Caki2 (cell line): ENCODE results near the gene PDE2A. TPM values are rescaled to one million over a fixed set of nuclear protein-coding genes. Genes with fewer than 3 reads are reported as not detected.

Source experiments
- DNase-seq: peaks from one replicate; pipeline ENCODE4 v3.0.0-alpha.2; 2015; ENCODE audit warnings: low read depth
- in situ Hi-C: cut with HindIII; loops from 2 replicates; pipeline ENCODE4 v1.10.0; 2016; ENCODE audit warnings: low sequenced_read_pairs, low pct_unique_long_range_greater_than_20kb, mixed read lengths
- total RNA-seq: library from RNA; depleted of rRNA; stranded (reverse); fragments of >200 nt; shearing (Covaris generic); gene quantifications from 2 replicates; pipeline ENCODE4 v1.2.3, GENCODE V29; 2014; ENCODE audit warnings: low replicate concordance

PDE2A gene
- total RNA-seq, 1 experiment from 2014 or later = 1.5 TPM

DNA sequence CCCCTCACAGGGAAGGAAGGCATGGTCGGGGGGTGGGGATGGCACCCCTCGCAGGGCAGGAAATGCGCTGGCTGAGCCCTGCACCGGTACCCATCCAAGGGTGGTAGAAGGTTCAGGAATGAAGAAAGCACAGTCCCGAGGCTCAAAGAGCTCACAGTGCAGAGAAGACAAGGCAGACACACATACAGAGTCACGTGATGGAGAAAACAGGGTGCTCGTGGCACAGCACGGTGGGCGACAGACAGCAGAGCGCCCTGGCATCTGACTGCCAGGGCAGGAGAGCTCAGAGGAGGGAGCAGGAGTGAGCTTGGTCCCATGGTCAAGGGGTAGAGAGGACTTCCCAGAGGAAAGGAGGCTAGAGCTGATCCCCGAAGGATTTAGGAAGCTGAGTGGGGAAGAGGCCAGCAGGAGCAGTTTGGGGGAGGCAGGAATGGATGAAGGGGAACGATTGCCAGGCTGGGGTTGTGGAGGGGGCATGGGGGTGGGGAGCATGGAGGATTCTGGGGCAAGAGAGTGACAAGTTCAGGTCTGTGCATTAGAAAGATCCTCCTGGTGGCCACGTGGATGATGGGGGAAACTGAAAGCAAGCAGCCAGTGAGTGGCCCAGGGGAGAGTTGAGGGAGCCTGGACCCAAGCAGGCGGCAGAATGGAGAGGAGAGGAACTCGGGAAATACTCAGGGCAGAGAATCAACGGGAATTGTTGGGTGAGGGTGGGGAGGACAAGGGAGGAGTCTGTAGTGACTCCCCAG, 43.9 kb downstream of the PDE2A start:
- in situ Hi-C loops = no loop called here
- DNase-seq = no peak

DNA sequence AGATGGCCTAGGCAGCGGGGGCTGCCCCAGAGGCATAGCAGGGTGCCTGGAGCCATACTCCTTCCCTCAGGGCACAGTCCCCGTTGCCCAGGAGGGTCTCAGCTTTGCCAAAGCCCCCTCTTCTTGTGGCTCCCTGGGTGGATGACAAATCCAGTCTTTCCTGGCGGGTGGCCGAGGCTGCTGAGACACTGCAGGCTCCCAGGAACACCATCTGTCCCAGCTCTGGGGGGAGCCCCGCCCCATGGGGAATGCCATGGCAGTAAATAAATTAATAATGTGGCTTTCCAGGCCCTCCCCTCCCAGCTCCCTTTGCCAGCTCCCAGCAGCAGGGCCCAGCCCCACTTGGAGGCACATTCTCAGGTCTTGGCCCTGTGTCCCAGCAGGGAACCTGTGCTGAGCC, 45.0 kb downstream of the PDE2A start:
- in situ Hi-C loops = no loop called here

DNA sequence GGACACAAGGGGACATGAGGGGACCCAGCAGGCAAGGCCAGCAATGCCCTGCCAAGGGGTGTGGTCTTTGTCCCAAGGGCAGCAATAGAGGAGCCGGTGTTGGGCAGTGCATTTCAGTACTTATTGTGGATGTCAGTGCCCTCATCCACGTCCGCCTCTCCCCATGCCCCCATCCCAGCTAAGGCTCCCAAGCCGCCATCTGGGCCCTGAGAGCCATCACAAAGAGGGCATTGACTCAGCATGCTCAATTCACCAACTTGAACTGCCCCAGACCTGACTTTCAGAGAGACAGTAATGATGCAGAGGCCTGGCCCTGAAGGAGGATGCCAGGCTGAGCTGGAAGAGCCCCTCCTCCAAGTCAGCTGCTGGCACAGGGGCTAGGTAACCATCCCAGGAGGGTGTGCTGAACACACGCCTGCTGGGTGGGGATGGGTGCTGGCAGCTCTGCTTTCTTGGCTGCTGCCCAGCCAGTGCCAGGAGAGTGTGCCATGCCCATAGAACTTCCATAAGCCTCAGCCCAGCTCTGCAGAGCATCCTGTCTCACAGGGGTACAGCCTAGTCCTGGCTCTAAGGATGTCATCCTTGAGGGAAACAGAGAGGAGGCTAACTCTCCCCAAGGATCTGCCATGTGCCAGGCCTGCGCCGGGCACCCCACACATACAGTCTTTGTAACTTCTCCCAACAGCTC, 46.5 kb downstream of the PDE2A start:
- in situ Hi-C loops = no loop called here
- DNase-seq = no peak

More for the DNA sequence above, 45.0 kb downstream of the PDE2A start:
- DNase-seq = no peak

DNA sequence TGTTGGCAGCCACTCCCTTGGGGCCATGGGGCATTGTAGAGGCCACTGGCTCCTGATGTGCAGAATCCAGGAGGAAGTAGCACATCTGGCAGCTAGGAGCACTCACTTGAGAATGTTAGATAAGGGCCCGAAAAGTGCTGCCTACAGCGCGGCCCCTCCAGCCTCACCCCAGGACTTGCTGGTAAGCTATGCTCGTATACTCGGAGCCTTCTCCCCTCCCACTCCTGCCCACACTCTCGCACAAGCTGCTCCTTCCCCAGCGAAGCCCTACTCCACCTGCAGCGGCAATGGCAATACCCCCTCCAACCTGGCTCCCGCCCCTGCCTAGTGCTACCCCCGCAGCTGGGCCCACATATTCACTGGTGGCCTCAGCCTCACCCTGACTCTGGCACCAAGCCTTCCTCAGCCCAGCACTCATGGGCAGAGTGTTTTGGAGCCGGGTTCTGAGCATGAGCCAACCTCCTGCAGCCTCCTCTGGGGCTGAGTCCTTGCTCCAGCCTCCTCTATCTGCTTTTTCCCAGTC, 47.7 kb downstream of the PDE2A start:
- in situ Hi-C loops = no loop called here
- no peak for DNase-seq

DNA sequence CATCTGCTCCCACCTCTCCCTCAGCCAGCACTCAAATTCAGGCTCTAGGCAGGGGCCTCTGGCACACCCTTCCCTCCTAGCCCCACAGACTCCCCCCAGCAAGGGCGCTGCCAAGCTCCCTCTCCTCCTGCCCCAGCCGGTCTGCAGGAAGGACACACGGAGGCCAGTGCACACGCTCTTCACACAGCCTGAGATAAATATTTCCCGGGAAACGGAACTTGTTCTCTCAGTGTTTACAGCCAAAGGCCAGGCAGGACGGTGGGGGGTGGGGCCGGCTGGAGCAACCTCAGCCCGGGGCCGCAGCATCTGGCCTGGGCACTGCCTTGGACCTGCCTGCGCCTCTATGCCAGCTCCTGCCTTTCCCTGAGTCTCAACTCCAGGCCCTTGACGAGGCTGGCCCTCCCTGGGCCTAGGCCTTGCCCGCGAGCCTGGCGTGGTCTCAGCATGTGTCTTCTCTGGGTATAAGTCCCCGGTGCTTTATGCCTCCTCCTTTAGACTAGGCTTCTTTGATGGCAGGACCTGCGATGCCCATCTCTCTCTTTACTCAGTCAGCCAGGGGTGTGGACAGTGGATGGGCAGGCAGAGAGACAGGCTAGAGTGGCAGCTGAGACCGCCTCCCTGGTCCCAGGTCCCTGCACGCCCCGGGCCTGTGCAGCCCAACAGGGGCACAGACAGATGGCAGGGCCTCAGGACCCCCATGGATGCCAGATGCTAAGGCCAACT, 48.4 kb downstream of the PDE2A start:
- DNase-seq = no peak
- in situ Hi-C loops = no loop called here

DNA sequence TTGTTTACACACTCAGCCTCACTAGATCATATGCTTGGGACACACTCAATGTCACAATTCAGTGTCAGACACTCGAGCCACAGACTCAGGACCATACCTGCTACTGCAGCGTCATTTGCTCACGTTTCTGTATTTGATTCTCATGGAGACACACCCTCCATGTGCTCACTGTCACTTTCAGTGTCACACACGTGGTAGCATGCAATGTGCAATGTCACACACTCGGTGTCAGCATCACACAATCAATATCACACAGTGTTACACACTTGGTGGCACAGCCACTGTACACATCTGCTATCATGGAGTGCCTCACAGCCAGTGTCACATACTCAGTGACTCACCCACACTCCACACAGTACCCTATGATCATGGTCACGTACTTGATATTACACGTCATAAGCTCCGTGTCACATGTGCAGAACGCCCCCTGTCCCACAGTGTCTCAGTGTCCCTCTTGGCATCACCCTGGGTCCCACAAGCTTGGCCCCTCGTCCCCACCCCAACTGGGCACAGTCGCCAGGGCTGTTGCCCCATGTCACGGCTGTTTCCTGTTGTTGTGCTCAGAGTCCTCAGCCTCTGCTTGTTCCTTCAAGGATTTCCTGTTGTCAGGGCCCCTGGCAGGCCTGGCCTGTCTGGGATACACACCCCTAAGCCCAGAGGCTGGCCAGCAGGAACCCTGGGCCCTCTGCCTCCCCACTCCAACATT, 49.6 kb downstream of the PDE2A start:
- DNase-seq = no peak
- in situ Hi-C loops = no loop called here

DNA sequence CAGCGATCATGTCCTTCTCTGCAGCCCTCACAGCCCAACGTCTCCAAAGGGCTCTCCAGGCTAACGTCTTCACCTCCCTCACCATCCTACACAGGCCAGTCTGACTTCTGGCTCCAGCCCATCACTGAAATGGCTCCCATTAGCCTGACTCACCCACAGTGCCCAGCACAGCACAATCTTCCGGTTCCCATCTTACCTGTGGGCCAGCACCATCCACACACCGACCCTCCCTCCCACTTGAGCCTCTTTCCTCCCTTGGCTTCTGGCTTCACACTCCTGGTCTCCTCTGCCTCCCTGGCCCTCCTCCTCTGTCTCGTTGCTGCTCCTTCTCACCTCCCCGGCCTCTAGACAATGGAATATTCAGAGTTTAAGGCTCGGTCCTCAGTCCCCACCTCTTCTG, 51.2 kb downstream of the PDE2A start:
- no peak for DNase-seq
- in situ Hi-C loops = no loop called here

DNA sequence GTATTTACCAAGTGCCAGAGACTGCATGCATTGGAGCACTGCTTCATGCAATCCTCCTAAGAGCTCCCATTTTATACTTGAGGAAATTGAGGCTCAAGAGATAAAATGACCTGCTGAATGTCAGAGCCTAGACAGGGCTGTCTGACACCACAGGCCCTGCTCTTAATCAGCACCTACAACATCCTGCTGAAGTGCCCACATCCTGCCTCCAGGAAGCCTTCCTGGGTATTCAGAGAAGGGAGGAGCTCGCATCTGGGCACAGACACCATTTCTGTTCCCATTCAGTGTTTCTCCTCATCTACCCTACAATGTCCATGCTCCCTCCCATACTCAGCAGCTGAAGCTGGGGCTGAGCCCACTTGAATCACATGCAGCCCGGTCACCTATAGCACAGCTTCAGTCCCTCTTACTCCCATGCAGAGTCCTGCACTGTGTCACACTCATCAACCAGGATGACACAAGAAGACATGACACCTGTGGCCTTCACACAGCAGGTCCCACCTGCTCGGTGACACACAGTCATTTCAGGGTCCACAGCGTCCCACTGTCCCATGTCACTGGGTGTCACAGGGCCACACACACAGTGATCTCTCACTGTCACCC, 53.1 kb downstream of the PDE2A start:
- no peak for DNase-seq
- in situ Hi-C loops = no loop called here

DNA sequence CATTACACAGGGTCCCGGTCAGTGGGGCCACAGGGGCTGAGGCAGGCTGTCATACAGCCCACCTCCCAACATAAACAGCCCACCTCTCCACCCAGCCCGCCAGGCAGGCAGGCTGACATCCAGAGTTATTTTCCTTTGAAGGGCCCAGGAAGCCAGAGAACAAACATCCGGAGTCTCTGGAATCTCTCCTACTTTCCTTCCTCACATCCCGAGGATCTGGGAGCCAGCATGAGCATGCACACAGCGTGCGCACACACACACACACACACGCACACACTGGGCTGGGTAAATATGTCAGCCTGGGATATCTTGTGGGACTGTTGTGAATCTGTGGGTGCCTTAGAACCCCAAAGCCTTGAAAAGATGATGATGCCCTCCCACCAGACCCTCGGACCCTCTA, 55.4 kb downstream of the PDE2A start:
- in situ Hi-C loops = no loop called here
- no peak for DNase-seq

DNA sequence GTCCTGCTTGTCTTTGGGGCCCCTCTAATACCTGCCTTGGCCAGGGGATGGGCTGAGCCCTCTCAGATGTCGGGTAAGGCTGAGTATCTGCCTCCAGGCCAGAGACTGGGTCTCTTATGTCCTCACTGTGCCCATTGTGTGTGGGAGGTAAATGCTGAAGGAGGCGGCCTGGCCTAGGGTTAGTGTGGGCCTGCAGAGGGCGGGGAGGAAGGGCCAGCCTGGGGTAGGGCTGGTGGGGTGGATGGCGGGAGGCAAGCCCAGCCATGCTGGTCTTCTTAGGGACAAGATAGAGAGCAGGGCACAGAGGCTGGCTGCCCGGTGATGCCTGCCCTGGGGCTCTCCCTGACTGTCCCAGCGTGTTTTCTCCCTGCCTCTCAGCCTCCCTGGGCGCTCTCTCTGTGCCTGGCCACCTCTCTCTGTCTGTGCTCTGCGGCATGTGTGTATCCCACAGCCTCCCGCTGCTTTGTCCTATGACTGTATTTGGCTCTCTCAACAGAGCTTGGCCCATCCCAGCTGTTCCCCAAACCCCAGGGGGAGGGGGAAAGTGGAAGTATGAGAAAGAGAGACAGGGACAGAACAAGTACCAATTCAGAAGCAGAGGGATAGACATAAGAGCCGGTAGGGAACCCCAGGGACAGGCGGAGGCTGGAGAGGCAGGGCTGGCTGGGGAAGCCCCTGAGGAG, 57.0 kb downstream of the PDE2A start:
- in situ Hi-C loops = no loop called here
- DNase-seq = no peak

DNA sequence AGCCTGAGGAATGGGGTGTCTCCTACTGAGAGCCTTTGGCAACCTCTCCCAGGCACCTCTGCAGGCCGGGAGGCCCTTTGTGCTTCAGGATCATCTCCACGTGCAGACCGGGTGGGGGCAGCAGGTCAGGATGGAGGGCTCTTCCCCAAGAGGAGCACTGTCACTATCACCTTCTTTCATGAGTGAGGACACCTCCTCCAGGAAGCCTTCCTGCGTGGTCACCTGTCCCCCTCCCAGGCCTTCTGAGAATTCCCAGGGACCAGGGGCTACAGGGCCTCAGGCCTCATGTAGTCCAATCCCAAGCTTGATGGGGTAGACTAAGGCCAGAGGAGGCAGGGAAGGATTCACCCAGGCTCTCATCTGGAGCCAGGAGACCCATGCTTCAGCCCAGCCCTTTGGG, 57.6 kb downstream of the PDE2A start:
- in situ Hi-C loops = no loop called here

DNA sequence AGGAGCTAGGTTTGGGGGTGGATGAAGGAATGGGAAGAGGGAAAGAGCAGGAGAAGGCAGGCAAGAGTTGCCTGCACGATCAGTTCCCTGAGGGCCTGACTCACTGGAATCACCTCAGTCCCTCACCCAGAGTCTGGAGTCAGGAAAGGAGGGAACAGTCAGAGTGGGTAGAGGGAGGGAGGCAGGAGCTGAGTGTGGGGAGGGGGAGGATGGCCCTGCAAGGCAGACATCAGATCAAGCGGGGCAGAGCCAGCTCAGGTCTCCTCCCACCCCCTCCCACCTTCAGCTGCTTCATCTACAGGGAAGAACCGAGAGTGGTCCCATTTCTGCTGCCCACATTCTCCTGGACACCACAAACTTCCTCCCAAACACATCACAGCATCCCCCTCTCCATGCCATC, 58.9 kb downstream of the PDE2A start:
- in situ Hi-C loops = no loop called here
- no peak for DNase-seq

More for the DNA sequence above, 57.6 kb downstream of the PDE2A start:
- DNase-seq = no peak

DNA sequence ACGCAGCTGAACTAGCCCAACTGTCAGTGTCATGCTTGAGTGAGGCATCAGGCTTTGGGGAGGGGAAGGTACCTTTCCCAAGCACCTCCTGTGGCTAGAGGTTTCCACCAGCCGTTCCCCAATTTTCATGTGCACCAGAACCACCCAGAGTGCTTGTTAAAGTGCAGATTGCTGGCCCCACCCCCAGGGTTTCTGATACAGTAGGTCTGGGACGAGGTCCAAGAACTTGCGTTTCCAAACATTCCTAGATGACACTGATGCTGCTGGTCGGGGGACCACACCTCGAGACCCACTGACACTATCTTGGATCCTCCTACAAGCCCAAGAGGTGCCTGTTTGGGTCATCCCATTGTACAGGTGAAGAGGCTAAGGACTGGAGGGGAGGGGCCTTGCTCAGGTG, 59.8 kb downstream of the PDE2A start:
- in situ Hi-C loops = no loop called here
- DNase-seq = no peak

DNA sequence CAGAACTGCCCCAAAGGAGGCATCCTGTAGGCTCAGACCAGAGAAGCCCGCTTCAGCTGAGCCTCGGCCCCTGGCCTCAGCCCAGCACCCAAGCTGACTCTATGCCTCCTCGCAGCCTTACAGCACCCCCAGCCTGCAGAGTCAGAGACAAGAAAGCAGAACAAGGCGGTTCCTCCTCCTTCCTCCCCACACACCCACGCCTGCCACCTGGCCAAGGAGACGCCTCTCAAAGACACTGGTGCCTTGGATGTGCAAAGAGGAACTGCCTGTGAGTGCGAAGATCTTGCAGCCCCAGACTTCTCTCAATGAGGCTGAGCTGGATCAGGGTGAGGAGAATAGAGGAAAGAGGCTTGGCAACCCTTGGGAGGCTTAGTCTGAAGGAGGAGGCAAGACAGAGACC, 60.2 kb downstream of the PDE2A start:
- DNase-seq = no peak
- in situ Hi-C loops = no loop called here

DNA sequence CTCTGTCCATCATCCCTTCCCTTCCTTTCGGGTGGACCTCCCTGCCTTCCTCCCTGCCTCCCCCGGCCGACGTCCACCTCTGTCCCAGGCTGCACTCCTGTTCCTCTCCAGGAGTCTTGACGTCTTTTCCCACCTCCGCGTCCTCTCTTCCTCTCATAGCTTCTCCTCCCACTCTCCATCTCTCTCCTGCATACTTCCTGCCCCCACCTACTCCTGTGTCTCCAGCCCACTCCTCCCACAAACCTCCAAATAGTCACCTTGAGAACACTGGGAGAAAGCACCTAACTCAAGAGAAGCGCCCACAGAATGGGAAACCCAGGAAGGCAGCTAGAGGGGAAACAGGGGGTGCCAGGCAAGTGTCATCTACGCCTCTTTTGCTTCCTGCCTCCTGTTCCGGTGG, 60.8 kb downstream of the PDE2A start:
- in situ Hi-C loops = no loop called here
- DNase-seq = no peak

DNA sequence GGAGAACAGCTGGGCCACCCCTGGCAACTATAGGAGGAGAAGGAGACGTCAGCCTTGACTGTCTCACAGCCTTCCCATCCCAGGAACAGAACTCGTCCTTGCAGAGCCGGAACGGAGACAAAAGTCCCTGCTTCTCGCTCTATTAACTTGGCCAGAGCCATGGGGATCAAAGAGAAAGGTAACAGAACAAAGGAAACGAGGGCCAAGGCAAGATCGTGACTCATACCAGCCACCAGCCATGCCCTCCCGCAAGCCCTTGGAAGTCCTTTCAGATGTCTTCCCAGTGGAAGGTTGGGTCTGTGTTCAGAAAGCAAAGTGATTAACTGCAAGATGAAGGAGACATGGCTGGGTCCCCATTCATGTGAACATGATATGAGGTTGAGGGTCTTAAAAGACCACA, 64.7 kb downstream of the PDE2A start:
- in situ Hi-C loops = no loop called here
- DNase-seq = no peak

DNA sequence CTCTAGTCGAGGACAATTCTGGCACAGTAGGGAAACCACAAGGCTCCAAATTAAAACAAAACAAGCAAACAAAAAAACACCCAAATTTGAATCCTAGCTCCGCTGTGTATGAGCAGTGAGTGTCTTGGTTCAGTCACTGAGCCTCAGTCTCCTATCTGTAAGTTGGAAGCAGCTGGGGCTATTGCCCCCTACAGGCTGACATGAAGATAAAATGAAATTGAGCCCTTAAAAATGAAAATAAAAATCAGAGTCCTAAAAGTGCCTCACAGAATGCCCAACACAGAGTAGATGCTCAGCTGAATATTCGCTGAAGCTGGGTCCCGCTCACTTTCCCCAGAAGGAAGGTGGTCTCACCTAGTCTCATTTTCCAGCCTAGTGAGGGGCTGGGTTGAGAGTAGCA, 65.2 kb downstream of the PDE2A start:
- in situ Hi-C loops = no loop called here
- no peak for DNase-seq

DNA sequence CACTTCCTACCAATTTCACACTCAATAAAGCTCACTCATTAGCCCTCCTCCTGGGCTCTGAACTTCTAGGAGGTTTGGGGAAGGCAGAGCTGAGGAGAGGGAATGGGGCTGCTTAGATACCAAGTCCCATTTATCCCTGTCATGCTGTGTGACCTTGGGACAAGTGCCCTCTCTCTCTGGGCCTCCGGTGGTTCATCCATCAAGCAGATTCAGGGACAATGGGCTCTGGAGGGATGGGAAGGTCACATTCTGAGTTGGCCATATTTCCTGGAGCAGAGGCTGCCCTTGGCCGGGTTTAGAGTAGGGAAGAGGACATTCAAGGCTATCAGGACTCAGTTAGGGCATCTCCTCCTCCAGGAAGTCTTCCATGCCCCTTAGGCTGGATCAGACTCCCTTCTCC, 66.7 kb downstream of the PDE2A start:
- no peak for DNase-seq
- in situ Hi-C loops = no loop called here
